ENCODE results near the gene ADA. TPM values are rescaled to one million over a fixed set of nuclear protein-coding genes. Genes with fewer than 3 reads are reported as not detected.

Gene ADA
- total and polyA plus RNA-seq, 9 of the 15 experiments (the other 6 are each of a cell fraction or from before 2014, with no cell fraction given) = 2.4 to 26.1 (median 5.3) TPM

- no peak overlapping the region for H2AFZ ChIP-seq (ENCODE audit: low read depth, low read length)
- in situ Hi-C loops (cut with MboI) = no loop called here
- H3K9me1 ChIP-seq (ENCODE audit: control insufficient read depth, insufficient read depth, low read length) = no peaks in the 10 kb centered on the region
- DNase-seq (ENCODE audit: extremely low read depth in 1 of 4, low spot score in 3 of 4) (no peak), ATAC-seq (no peak), FAIRE-seq (no peak)
- 64% methylated on average over 8 of the region's 8 CpGs for WGBS (ENCODE audit: insufficient coverage, low coverage, missing lambda C conversion rate)
- H3K4me2 ChIP-seq (ENCODE audit: insufficient read depth, low read length) = no peak overlapping the region
- H3K79me2 ChIP-seq (ENCODE audit: control insufficient read depth, insufficient read depth, low read length) = no peaks in the 10 kb centered on the region
- no TSS peak for BruUV-seq (replicated peaks)
- CTCF ChIA-PET (ENCODE audit: low intra/inter-chr PET ratio) = no interaction called here
- no peaks in the 10 kb centered on the region for H3K9me3 ChIP-seq (replicated peaks; ENCODE audit: control insufficient read depth, insufficient read depth, low read depth, low read length)
- no peak overlapping the region for H3K27ac ChIP-seq (ENCODE audit: extremely low read depth, low read depth, low read length)
- intact Hi-C loops (cut with micrococcal nuclease) = no loop called here
- no peaks in the 10 kb centered on the region for H3K36me3 ChIP-seq (ENCODE audit: control insufficient read depth, insufficient read depth, low read length)
- H3K4me1 ChIP-seq (replicated peaks in 1 of 2; ENCODE audit: control insufficient read depth in 2 of 2, insufficient read depth in 2 of 2, low read length in 2 of 2) = peaks cover 5 to 8% of the 10 kb centered on the region in 2 experiments; a peak in 4 of 5 replicates
- POLR2A ChIA-PET = no interaction called here
- TF ChIP-seq ZBTB5 (IDR thresholded peaks at IDR 0.05) (no peak), KDM4B (IDR thresholded peaks at IDR 0.05; ENCODE audit: borderline replicate concordance in 2 of 2, low read depth in 1 of 2) (no peak), ARID2 (IDR thresholded peaks at IDR 0.05) (no peak), GATA2 (CRISPR knock-in tag; IDR thresholded peaks at IDR 0.05) (no peak), ELK1 (CRISPR knock-in tag; IDR thresholded peaks at IDR 0.05) (no peak), ZNF23 (CRISPR knock-in tag; IDR thresholded peaks at IDR 0.05) (no peak), PRDM10 (IDR thresholded peaks at IDR 0.05; ENCODE audit: partially characterized antibody) (no peak), RAD21 (CRISPR knock-in tag; conservative IDR thresholded peaks at IDR 0.05 in 1 of 2, IDR thresholded peaks at IDR 0.05 in 1 of 2) (no peak)
- H3K27me3 ChIP-seq (ENCODE audit: control insufficient read depth in 2 of 2, insufficient read depth in 2 of 2, low read length in 2 of 2) = no peaks in the 10 kb centered on the region; a peak in 1 of 5 replicates
- H4K20me1 ChIP-seq (replicated peaks; ENCODE audit: control insufficient read depth, insufficient read depth, low read length) = no peaks in the 10 kb centered on the region
- H3K4me3 ChIP-seq = no peak overlapping the region
- no peak overlapping the region for H3K9ac ChIP-seq (ENCODE audit: insufficient read depth in 1 of 2, low read depth in 2 of 2, low read length in 2 of 2)
Observed at GRCh38 chr20:44621939-44622338, 29.6 kb downstream of the ADA start.
